CD4-positive, alpha-beta T cell treated with Interleukin-15 for 4 hours (primary cell): Measurements from ENCODE around the gene OR11G2.
"Not testable (repeated sequence)": the region's sequence is repeated elsewhere in the genome, so short reads cannot be mapped to it uniquely, and the experiment has no call there.

ENCODE experiments used
- DNase-seq: peaks from one replicate; pipeline ENCODE4 v3.0.0-alpha.2; 2020; ENCODE audit warnings: low spot score

The OR11G2 gene

DNA sequence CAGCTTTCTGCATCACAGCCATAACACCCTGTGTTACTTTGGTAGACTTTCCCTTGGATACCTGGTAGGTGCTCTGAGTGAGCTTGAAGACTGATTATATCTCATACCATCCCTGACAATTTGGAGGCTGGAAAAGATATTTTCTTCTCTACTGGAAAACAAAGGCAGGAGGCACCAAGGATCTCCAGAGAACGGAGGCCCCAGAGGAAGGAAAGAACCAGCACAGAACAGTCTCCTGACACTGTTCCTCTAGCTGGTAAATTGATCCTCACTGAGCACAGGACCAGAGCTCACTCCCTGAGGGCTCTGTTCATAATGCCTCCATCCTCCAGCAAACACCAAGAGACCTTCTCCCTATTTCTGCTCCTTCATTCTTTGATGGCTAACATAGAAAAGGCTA lies at the start of gene OR11G2:
Gene OR11G2, plus strand, starts transcription at position 301 of the 400 bp plus-strand sequence. CDS start 6,542 bp downstream, outside the sequence.
- no peak for DNase-seq

- no peak for DNase-seq
Measured at GRCh38 chr14:20143911-20144310, 46.8 kb upstream of the OR11G2 start.

GRCh38 chr14:20144820-20145219 lies 45.9 kb upstream of the OR11G2 start:
- DNase-seq: no peak

GRCh38 chr14:20164462-20164861 lies 26.2 kb upstream of the OR11G2 start:
- no peak for DNase-seq

GRCh38 chr14:20167091-20167490 lies 23.6 kb upstream of the OR11G2 start:
- DNase-seq: no peak

GRCh38 chr14:20169852-20170251 lies 20.8 kb upstream of the OR11G2 start:
- DNase-seq: not testable (repeated sequence)

GRCh38 chr14:20174205-20174604 lies 16.5 kb upstream of the OR11G2 start:
- not testable (repeated sequence) for DNase-seq

- no peak for DNase-seq
Measured at GRCh38 chr14:20176330-20176729, 14.4 kb upstream of the OR11G2 start.

- DNase-seq: no peak
Measured at GRCh38 chr14:20177433-20177974, 13.2 kb upstream of the OR11G2 start.

DNA sequence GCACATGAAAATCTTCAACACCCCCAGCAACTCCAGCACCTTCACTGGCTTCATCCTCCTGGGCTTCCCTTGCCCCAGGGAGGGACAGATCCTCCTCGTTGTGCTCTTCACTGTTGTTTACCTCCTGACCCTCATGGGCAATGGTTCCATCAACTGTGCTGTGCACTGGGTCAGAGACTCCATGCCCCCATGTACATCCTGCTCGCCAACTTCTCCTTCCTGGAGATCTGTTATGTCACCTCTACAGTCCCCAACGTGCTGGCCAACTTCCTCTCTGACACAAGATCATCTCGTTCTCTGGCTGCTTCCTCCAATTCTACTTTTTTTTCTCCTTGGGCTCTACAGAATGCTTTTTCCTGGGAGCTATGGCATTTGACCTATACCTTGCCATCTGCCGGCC lies 11.5 kb upstream of the OR11G2 start:
- DNase-seq: no peak

GRCh38 chr14:20179880-20180279 lies 10.8 kb upstream of the OR11G2 start:
- DNase-seq: no peak

DNA sequence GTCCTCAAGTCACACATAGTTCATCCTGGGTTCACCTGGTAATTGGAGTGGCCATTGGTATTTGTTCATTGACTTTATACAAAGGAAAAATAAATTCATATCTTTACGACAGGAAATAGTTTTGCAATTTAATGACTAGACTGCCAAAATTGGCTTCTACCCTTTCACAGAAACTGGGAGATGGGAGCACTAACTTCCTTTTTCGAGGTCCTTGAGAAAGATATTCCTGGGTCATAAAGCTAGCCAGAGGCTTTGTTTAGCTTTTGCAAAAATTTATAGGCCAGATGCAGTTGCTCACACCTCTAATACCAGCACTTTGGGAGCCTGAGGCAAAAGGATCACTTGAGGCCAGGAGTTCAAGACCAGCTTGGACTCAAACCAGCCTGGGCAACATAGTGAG lies 10.2 kb upstream of the OR11G2 start:
- DNase-seq: no peak

- no peak for DNase-seq
Measured at GRCh38 chr14:20184181-20184580, 6.5 kb upstream of the OR11G2 start.

GRCh38 chr14:20191396-20191795 lies 700 bp downstream of the OR11G2 start:
- no peak for DNase-seq

DNA sequence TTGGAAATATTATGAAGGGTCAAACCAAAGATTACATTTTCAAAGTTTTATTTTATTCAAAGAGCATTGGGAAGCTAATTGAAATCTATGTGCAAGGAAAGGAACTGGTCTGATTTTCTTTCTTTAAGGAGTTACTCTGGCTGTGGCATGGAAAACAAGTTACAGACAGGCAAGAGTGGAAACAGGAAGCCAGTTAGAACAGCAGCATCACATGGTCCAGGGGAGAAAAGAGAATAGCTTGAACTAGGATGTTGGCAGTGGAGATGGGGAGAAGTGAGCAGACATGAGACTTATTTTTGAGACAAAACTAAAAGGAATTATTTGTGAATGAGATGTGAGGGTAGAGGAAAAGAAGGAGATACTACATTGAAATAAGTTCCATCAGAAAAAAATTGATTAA lies 3.4 kb downstream of the OR11G2 start:
- DNase-seq: no peak

DNA sequence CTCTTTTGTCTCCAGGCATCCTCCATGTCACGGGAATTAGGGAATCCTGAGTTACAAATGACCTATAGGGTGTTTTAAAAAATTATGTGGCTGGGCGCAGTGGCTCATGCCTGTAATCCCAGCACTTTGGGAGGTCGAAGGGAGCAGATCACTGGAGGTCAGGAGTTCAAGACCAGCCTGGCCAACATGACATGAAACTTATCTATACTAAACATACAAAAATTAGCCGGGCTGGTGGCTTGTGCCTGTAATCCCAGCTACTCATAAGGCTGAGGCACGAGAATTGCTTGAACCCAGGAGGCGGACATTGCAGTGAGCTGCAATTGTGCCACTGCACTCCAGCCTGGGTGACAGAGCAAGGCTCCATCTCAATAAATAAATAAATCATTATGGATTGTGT lies 4.5 kb downstream of the OR11G2 start:
- not testable (repeated sequence) for DNase-seq

DNA sequence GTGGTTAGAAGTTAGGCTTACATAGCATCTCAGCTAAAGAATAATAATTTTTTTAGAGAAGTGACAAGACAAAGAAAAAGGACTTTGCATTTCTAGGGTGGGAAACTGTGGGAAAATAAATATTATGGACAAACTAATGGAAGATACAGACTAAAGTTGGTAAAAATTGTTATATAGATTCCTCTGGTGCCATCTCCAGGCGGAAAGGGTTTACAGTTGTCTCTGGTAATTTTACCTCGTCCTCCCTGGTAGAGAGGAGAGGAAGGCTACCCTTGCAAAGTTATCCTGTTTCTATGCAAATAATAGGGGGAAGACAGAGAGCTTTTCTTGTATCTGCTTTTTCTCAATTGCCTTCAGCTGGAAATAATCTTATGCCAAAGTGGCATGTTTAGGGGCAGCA lies 5.2 kb downstream of the OR11G2 start:
- DNase-seq: no peak

- no peak for DNase-seq
Measured at GRCh38 chr14:20197459-20197858, 6.8 kb downstream of the OR11G2 start.

DNA sequence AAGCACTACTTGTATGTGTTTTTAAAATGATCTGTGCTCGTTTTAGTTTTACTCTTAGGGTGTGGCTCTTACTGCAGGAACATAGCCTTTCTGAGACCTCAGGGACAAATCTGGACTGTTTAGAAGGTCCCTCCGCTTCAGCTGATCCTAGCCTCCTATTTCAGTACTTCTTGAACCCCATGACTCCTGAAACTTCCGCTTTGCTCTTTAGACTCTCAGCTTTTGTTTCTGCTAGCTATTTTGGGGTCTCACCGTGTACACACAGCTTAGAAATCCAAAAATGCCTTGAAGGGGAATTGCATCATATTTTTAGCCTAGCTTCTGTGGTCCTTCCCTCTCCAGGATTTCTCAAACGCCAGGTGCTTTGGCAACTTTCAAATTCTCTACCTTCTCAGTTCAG lies 8.3 kb downstream of the OR11G2 start:
- DNase-seq: no peak

DNA sequence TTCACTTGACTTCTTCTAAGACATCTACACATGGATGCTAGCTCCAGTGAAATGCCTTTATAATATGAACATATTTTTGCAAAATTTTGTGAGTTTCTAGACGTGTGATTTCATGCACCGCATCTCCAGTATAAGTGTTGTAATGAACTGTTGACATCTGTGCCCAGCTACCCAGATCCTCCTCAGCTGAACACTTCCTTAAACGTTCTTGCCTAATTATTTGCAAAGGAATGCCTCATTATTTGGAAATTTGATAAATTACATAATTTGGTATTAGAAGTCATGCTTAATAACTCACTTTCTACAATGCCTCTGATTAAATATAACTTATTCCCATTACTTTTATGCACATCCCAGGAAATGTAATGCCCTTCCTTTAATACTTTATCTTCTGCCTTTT lies 14.0 kb downstream of the OR11G2 start:
- DNase-seq: no peak

DNA sequence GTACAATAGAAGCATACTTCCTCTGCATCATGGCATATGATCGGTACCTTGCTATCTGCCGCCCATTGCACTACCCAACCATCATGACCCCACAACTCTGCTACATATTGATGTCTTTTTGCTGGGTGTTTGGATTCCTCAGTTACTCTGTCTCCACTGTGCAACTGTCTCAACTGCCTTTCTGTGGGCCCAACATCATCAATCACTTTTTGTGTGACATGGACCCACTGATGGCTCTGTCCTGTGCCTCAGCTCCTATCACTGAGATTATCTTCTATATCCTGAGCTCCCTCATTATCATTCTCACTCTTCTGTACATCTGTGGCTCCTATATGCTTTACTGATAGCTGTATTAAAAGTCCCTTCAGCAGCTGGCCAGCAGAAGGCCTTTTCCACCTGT lies 18.9 kb downstream of the OR11G2 start:
- DNase-seq: no peak

- not testable (repeated sequence) for DNase-seq
Measured at GRCh38 chr14:20212406-20212805, 21.7 kb downstream of the OR11G2 start.

DNA sequence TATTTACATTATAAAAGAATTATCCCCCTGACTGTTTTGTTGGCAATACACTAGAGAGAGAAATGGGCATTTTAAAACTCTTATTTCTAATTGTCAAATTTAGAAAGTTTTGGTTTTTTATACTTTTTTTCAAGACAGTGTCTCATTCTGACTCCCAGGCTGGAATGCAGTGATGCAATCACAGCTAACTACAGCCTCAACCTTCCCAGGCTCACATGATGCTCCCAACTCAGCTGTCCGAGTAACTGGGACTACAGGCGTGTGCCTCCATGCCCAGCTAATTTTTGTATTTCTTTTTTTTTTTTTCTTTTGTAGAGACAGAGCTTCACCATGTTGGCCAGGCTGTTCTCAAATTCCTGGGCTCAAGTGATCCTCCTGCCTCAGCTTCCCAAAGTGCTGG lies 24.5 kb downstream of the OR11G2 start:
- DNase-seq: no peak

- no peak for DNase-seq
Measured at GRCh38 chr14:20219033-20219432, 28.3 kb downstream of the OR11G2 start.

DNA sequence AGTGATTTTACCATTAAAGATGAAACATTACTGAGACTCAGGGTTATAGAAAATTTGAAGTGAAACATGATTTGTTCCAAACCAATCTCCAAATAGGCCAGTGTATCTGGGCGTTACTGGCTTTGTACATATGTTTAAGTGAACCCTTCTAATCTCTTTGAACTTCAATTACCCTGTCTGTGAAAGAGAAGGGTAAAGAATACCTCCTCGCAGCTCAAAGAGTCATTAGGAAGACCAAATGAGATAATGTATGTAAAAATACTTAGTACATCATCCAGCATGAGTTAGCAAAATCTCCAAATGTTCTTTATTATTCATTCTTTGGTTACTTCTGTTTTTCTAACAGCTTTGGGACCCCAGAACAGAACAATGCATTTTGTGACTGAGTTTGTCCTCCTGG lies 32.7 kb downstream of the OR11G2 start, which contains the start of gene OR11H6:
Gene OR11H6, plus strand, starts transcription at position 301 of the 400 bp plus-strand sequence. Its CDS starts 0 bp downstream, at position 301.
- no peak for DNase-seq
